ENCODE data around the gene CTXN1.

DNA sequence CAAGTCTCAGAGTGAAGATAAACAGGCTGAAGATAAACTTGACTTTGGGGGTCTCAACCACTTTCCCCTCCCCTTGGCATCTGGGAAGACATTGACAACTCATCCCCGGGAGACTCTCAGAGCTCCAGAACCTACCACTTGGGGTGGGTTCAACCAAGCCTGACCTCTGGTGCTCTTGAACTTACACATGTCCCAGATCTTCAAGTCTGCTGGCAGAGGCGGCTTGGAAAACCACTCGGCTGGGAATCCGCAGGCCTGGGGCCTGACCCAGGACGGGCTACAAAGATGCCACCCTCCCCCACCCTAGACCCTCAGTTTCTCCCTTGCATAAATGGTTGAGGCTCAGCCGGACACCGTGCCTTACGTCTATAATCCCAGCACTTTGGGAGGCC lies 37.1 kb downstream of the CTXN1 start:
- TF ChIP-seq, protein P1, sequence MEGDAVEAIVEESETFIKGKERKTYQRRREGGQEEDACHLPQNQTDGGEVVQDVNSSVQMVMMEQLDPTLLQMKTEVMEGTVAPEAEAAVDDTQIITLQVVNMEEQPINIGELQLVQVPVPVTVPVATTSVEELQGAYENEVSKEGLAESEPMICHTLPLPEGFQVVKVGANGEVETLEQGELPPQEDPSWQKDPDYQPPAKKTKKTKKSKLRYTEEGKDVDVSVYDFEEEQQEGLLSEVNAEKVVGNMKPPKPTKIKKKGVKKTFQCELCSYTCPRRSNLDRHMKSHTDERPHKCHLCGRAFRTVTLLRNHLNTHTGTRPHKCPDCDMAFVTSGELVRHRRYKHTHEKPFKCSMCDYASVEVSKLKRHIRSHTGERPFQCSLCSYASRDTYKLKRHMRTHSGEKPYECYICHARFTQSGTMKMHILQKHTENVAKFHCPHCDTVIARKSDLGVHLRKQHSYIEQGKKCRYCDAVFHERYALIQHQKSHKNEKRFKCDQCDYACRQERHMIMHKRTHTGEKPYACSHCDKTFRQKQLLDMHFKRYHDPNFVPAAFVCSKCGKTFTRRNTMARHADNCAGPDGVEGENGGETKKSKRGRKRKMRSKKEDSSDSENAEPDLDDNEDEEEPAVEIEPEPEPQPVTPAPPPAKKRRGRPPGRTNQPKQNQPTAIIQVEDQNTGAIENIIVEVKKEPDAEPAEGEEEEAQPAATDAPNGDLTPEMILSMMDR (conservative IDR thresholded peaks at IDR 0.05; ENCODE audit: low read length): no peak
- no peak for TF ChIP-seq EZH2phosphoT487 (IDR thresholded peaks at IDR 0.05; ENCODE audit: borderline replicate concordance)

Data from Loucy (cell line).